Muscle of leg (tissue), 11 donors: ENCODE data around the gene CAMSAP1. TPM values are rescaled to one million over a fixed set of nuclear protein-coding genes. Genes with fewer than 3 reads are reported as not detected.
A peak's percentile ranks its signal among the peaks of the same experiment; 100 is the strongest.

Source experiments
- DNase-seq: peaks from one replicate; pipeline ENCODE4 v3.0.0; 2013
- H3K27ac ChIP-seq: one replicate; pipeline ENCODE4 v1.5.1; 2013; ENCODE audit warnings: mild to moderate bottlenecking, low read length, control low read depth
- H3K27me3 ChIP-seq: one replicate; pipeline ENCODE4 v1.6.1; 2013; ENCODE audit warnings: low read length; ENCODE audit not compliant: control insufficient read depth, insufficient read depth
- H3K36me3 ChIP-seq: one replicate; pipeline ENCODE4 v1.6.1; 2013; ENCODE audit warnings: low read length; ENCODE audit not compliant: control insufficient read depth, insufficient read depth
- H3K4me1 ChIP-seq: one replicate; pipeline ENCODE4 v1.6.1; 2013; ENCODE audit warnings: low read length; ENCODE audit not compliant: control insufficient read depth, insufficient read depth
- H3K4me3 ChIP-seq: one replicate; pipeline ENCODE4 v1.5.1; 2013; ENCODE audit warnings: low read length, control low read depth
- H3K9me3 ChIP-seq: replicated peaks from 2 replicates; pipeline ENCODE4 v1.6.1; 2013; ENCODE audit warnings: low read depth, low read length; ENCODE audit not compliant: control insufficient read depth
- WGBS: methylation state at CpG from one replicate; pipeline ENCODE4 v1.1.5; 2013; ENCODE audit warnings: missing lambda C conversion rate; ENCODE audit not compliant: insufficient coverage; 5-methylcytosine and 5-hydroxymethylcytosine counted together
- polyA plus RNA-seq, 8 donors: library from polyadenylated mRNA; unstranded; fragments of 120-200 nt; gene quantifications; one replicate each; pipeline versions ENCODE4 v1.2.1 to v1.2.3, GENCODE V29; 2013; ENCODE audit warnings: inconsistent platforms in 1 of 8, low replicate concordance in 1 of 8; ENCODE audit not compliant: insufficient read length in 8 of 8, insufficient read depth in 1 of 8
- total RNA-seq: library from RNA; stranded (reverse); fragments of 120-200 nt; gene quantifications from one replicate; pipeline ENCODE4 v1.2.4, GENCODE V29; 2013

The CAMSAP1 gene
- total and polyA plus RNA-seq, 9 donors, result 19.4 to 27.9 (median 24.7) TPM

GRCh38 chr9:135907006-135907430, 328 bp downstream of the CAMSAP1 start:
- H3K27me3 ChIP-seq, result no peaks in the 10 kb centered on the region
- no peak for DNase-seq
- WGBS, result under 1% methylated on average over 66 of the region's 69 CpGs
- H3K4me3 ChIP-seq, result peak overlapping the region; percentile 41
- H3K9me3 ChIP-seq, result peaks cover 8% of the 10 kb centered on the region
- peaks cover 29% of the 10 kb centered on the region for H3K4me1 ChIP-seq
- H3K36me3 ChIP-seq, result peaks cover 15% of the 10 kb centered on the region
- no peak overlapping the region for H3K27ac ChIP-seq

DNA sequence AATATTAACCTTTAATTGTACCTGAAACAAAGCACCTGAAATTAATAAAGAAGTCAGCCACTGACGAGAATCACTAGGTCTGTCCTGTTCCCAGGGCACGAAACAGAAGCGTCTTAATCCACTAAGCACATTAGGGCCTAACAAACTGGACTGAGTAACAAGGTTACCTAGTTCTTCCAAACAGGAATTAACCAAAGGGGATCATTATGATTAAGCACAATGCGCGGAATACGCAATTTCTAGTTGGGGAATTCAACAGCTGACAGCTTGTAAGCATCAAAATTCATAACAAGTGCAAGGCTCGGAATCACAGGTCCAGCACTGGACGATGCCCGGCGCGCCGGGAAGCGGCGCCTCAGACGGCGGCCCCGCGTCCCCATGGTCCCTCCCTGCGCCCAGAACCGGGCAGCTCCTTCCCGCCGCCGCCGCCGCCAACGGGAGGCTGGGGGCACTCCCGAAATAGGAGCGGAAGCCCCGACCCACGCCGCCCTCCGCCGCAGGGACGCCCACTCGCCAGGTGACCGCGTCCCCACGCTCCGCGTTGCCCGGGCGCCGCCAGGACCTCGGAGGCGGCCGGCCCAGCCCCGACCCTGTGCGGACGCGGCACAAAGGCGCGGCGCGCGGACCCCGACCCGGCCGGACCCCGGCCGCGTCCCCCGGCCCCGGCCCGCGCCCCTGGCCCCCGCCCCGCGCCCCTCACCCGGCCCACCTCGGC, 898 bp downstream of the CAMSAP1 start:
- Histone ChIP-seq H3K4me3 (peak overlapping the region; percentile 41), H3K9me3 (peaks cover 5% of the 10 kb centered on the region), H3K36me3 (peaks cover 9% of the 10 kb centered on the region), H3K4me1 (peaks cover 29% of the 10 kb centered on the region), H3K27ac (peak overlapping the region; percentile 52), H3K27me3 (no peaks in the 10 kb centered on the region)
- WGBS, result under 1% methylated on average over 65 of the region's 70 CpGs
- DNase-seq, result peak; percentile 60

DNA sequence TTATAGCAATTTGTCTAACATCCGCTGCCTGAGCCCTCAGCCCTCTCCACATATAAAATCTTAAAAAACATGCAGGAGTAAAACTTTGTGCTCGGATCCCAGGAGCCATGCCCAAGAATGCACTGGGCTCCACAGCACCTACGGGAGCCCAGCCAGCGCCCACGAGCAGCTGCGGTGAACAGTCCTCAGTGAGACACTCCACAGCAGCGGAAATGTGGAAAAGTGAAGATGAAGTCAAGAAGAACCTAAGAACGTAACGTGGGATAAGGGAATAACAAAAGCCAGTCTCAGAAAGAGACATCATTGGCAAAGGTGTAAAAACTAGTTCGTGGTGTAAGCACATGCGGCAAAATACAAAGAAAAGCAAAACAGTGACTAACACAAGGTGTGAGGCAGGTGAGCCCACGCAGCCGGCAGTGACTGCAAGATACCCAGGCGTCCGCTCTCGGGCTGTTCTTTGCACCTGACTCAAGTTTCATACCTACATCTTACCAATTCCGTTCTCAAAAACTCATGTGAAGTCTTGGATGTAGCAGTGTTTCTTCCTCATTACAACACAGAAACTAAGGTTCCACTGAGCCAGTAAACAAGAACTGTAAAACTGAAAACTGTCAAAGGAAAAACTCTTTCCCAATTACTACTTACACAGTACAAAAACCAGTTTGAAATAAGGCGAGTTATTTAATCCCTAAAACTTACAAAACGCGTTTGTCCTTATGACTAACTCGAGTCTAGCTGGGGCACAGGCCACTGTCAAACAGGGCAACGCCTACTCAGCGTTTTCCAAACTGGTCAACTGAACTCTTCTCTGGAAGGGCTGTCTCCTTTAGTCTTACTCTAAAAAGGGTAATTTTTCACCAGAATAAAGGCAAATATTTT, 1.7 kb downstream of the CAMSAP1 start:
- Histone ChIP-seq H3K36me3 (peaks cover under 1% of the 10 kb centered on the region), H3K27me3 (no peaks in the 10 kb centered on the region), H3K4me3 (peak overlapping the region; percentile 41), H3K9me3 (peaks cover 2% of the 10 kb centered on the region), H3K27ac (peak overlapping the region; percentile 52), H3K4me1 (peaks cover 29% of the 10 kb centered on the region)
- 57% methylated on average over 14 of the region's 23 CpGs for WGBS
- no peak for DNase-seq

DNA sequence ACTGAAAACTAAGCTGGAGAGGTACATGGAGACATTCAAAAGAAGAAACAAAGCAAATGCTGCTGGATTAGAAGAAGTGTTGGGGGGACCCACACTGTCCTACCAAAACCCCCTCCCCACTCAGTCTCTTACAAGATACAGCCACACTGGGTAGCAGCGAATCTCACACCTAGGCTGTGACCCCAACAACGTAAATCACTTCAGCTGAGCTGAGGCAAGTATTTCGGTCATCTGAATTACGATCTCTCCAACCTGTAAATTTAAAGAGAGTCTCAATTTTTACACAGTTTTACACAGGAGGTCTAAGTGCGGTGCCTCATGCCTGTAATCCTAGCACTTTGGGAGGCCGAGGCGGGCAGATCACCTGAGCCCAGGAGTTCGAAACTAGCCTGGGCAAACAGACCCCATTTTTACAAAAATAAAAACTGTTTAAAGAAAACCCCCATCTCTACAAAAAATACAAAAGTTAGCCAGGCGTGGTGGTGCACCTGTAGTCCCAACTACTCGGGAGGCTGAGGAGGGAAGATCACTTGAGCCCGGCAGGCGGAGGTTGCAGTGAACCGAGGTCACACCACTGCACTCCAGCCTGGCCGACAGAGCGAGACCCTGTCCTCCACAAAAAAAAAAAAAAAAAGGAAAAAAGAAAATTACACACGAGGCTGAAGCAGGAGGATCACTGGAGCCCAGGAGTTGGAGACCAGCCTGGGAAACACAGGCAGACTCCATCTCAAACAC, 3.4 kb downstream of the CAMSAP1 start:
- Histone ChIP-seq H3K27ac (no peak overlapping the region), H3K36me3 (no peaks in the 10 kb centered on the region), H3K4me3 (no peak overlapping the region), H3K4me1 (peaks cover 28% of the 10 kb centered on the region), H3K9me3 (peaks cover 4% of the 10 kb centered on the region), H3K27me3 (no peaks in the 10 kb centered on the region)
- 74% methylated on average over 3 of the region's 16 CpGs for WGBS
- DNase-seq, result no peak

GRCh38 chr9:135903358-135903656, 4.0 kb downstream of the CAMSAP1 start:
- H3K4me3 ChIP-seq, result no peak overlapping the region
- DNase-seq, result no peak
- H3K36me3 ChIP-seq, result no peaks in the 10 kb centered on the region
- no peak overlapping the region for H3K27ac ChIP-seq
- no CpG with 5 or more reads among the region's 3 CpGs for WGBS
- peaks cover 8% of the 10 kb centered on the region for H3K9me3 ChIP-seq
- H3K27me3 ChIP-seq, result no peaks in the 10 kb centered on the region
- H3K4me1 ChIP-seq, result peaks cover 22% of the 10 kb centered on the region

GRCh38 chr9:135902655-135903357, 4.5 kb downstream of the CAMSAP1 start:
- no peak for DNase-seq
- no peaks in the 10 kb centered on the region for H3K27me3 ChIP-seq
- peaks cover 19% of the 10 kb centered on the region for H3K4me1 ChIP-seq
- H3K9me3 ChIP-seq, result peaks cover 8% of the 10 kb centered on the region
- 80% methylated on average over 7 of the region's 12 CpGs for WGBS
- no peaks in the 10 kb centered on the region for H3K36me3 ChIP-seq
- no peak overlapping the region for H3K4me3 ChIP-seq
- no peak overlapping the region for H3K27ac ChIP-seq

DNA sequence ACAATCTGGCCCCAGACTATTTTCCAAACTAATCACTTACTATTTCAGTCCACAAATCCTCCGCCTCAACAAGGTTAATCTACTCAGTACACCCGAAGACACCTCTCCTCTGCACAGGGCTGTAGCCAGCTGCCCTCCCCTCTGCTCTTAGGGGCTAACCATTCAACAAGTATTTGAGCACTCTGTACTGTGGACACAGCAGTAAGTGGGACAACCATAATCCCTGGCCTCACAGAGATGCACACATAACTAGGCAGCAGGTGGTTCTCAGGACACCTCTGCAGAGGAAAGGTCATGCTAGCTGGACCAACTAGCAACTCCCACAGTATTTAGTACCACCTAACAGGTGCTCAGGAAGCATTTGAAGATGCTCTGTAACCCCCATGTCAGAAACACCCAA, 5.5 kb downstream of the CAMSAP1 start:
- peaks cover 19% of the 10 kb centered on the region for H3K4me1 ChIP-seq
- 88% methylated on average over 2 of the region's 2 CpGs for WGBS
- no peak overlapping the region for H3K27ac ChIP-seq

DNA sequence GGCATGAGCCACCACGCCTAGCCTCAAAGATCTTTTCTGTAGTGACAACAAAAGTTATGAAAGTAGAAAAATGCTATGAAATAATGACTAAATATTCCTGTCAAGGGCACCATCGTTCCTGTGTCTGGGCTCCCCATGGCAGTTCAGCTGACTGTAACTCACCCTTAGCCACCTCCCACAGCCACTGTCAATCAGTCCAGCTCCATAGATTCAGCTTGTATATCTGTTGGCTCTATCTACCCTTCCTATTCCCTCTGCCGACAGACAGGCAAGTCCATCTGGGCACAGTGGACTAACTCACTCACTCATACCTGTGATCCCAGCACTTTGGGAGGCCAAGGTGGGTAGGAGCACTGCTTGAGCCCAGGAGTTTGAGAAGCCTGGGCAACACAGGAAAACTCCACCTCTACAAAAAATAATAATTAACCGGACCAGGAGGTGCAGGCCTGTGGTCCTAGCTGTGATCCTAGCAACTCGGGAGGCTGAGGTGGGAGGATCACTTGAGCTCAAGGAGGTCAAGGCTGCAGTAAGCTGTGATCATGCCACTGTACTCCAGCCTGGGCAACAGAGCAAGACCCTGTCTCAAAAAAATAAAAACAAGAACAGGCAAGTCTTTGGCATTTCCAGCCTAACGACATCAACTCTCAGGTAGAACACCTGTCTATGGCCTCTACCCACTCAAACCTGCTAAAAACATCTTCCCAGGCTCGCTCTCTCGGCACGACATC, 6.2 kb downstream of the CAMSAP1 start:
- H3K9me3 ChIP-seq, result peaks cover 8% of the 10 kb centered on the region
- no peaks in the 10 kb centered on the region for H3K36me3 ChIP-seq
- H3K4me3 ChIP-seq, result no peak overlapping the region
- DNase-seq, result no peak
- no peaks in the 10 kb centered on the region for H3K27me3 ChIP-seq
- WGBS, result 95% methylated on average over 6 of the region's 9 CpGs
- no peak overlapping the region for H3K27ac ChIP-seq
- H3K4me1 ChIP-seq, result peaks cover 19% of the 10 kb centered on the region

More for the DNA sequence above, 5.5 kb downstream of the CAMSAP1 start:
- DNase-seq, result no peak
- H3K27me3 ChIP-seq, result no peaks in the 10 kb centered on the region
- H3K4me3 ChIP-seq, result no peak overlapping the region
- peaks cover 8% of the 10 kb centered on the region for H3K9me3 ChIP-seq
- no peaks in the 10 kb centered on the region for H3K36me3 ChIP-seq

GRCh38 chr9:135898634-135899407, 8.5 kb downstream of the CAMSAP1 start:
- 17% methylated on average over 1 of the region's 11 CpGs for WGBS
- Histone ChIP-seq H3K36me3 (no peaks in the 10 kb centered on the region), H3K27ac (no peak overlapping the region), H3K4me1 (peaks cover 6% of the 10 kb centered on the region), H3K27me3 (no peaks in the 10 kb centered on the region), H3K9me3 (peaks cover 14% of the 10 kb centered on the region), H3K4me3 (no peak overlapping the region)
- peak; percentile 91 for DNase-seq
